ENCODE data around the gene PXDN.

- TF ChIP-seq CTCF (IDR thresholded peaks at IDR 0.05) (no peak), POLR2A (IDR thresholded peaks at IDR 0.05) (no peak), POLR2AphosphoS5 (IDR thresholded peaks at IDR 0.05) (no peak)
Observed at GRCh38 chr2:1626271-1626681, 118.0 kb downstream of the PXDN start.

Measured in stomach (tissue), 4 donors.